Prostate gland (tissue), 2 donors: ENCODE results near the gene RABGAP1L. TPM values are rescaled to one million over a fixed set of nuclear protein-coding genes. Genes with fewer than 3 reads are reported as not detected.
"Not testable (repeated sequence)": the region's sequence is repeated elsewhere in the genome, so short reads cannot be mapped to it uniquely, and the experiment has no call there.

Experiments
- DNase-seq: peaks from one replicate; pipeline ENCODE4 v3.0.0-alpha.2; 2019; ENCODE audit warnings: low spot score
- H3K27ac ChIP-seq, 2 donors: fragments of 200-600 bp; sonication (generic); 2 replicates each; pipeline ENCODE4 v1.5.1; 2017 to 2019
- H3K27me3 ChIP-seq: fragments of 200-600 bp; sonication (generic); replicated peaks from 2 replicates; pipeline ENCODE4 v1.5.1; 2019; ENCODE audit not compliant: insufficient read depth
- H3K36me3 ChIP-seq, 2 donors: fragments of 200-600 bp; sonication (generic); 1 replicate in 1 of 2; 2 replicates in 1 of 2; pipeline versions ENCODE4 v1.5.1 to v1.8.1; 2017 to 2019
- H3K4me1 ChIP-seq: fragments of 200-600 bp; sonication (generic); replicated peaks from 2 replicates; pipeline ENCODE4 v1.5.1; 2019
- H3K4me3 ChIP-seq, 2 donors: fragments of 200-600 bp; sonication (generic); 2 replicates each; pipeline ENCODE4 v1.5.1; 2017 to 2019
- H3K9me3 ChIP-seq: fragments of 200-600 bp; sonication (generic); 2 replicates; pipeline ENCODE4 v1.5.1; 2017
- POLR2A ChIP-seq: fragments of 450-650 bp; IDR thresholded peaks from one replicate; pipeline ENCODE4 v1.6.1; 2016; ENCODE audit warnings: antibody characterized with exemption, mild to moderate bottlenecking
- POLR2AphosphoS5 ChIP-seq: sonication (generic); formaldehyde crosslinking; IDR thresholded peaks from one replicate; pipeline ENCODE4 v1.6.1; 2017; ENCODE audit warnings: antibody characterized with exemption
- WGBS: methylation state at CpG from one replicate; pipeline ENCODE4 v1.1.5; 2018; 5-methylcytosine and 5-hydroxymethylcytosine counted together
- intact Hi-C: fragments of 100-400 bp; cut with DNase I; formaldehyde crosslinking; loops from one replicate; pipeline ENCODE4 v1.14.2; 2022
- total RNA-seq, 2 donors: library from RNA; depleted of rRNA; stranded (reverse); fragments of >200 nt; gene quantifications; one replicate each; pipeline ENCODE4 v1.1.0, GENCODE V29; 2016
- TF ChIP-seq, protein P1 (sequence below), 4 experiments: fragments of 200-600 bp in 2 of 4; fragments of 450-650 bp in 2 of 4; sonication (generic) in 2 of 4; IDR thresholded peaks; 1 replicate in 3 of 4; 2 replicates in 1 of 4; pipeline ENCODE4 v1.5.1; 2016 to 2019; ENCODE audit warnings: antibody characterized with exemption in 4 of 4, mild to moderate bottlenecking in 2 of 4, moderate library complexity in 2 of 4

RABGAP1L gene
- total RNA-seq, 2 donors from 2014 or later = 32.3 to 41.5 TPM

- no peak for DNase-seq
- no peaks in the 10 kb centered on the region for H3K27me3 ChIP-seq
- H3K4me3 ChIP-seq = no peak overlapping the region
- H3K4me1 ChIP-seq = no peaks in the 10 kb centered on the region
- intact Hi-C loops = no loop called here
- no peaks in the 10 kb centered on the region for H3K9me3 ChIP-seq
- H3K27ac ChIP-seq = no peak overlapping the region
- H3K36me3 ChIP-seq = no peaks in the 10 kb centered on the region
- TF ChIP-seq POLR2AphosphoS5 (no peak), POLR2A (no peak)
- TF ChIP-seq, protein P1, sequence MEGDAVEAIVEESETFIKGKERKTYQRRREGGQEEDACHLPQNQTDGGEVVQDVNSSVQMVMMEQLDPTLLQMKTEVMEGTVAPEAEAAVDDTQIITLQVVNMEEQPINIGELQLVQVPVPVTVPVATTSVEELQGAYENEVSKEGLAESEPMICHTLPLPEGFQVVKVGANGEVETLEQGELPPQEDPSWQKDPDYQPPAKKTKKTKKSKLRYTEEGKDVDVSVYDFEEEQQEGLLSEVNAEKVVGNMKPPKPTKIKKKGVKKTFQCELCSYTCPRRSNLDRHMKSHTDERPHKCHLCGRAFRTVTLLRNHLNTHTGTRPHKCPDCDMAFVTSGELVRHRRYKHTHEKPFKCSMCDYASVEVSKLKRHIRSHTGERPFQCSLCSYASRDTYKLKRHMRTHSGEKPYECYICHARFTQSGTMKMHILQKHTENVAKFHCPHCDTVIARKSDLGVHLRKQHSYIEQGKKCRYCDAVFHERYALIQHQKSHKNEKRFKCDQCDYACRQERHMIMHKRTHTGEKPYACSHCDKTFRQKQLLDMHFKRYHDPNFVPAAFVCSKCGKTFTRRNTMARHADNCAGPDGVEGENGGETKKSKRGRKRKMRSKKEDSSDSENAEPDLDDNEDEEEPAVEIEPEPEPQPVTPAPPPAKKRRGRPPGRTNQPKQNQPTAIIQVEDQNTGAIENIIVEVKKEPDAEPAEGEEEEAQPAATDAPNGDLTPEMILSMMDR (IDR thresholded peaks at IDR 0.05) = no peak
These were observed 375.5 kb downstream of the RABGAP1L start for GRCh38 chr1:174534789-174535188.

DNA sequence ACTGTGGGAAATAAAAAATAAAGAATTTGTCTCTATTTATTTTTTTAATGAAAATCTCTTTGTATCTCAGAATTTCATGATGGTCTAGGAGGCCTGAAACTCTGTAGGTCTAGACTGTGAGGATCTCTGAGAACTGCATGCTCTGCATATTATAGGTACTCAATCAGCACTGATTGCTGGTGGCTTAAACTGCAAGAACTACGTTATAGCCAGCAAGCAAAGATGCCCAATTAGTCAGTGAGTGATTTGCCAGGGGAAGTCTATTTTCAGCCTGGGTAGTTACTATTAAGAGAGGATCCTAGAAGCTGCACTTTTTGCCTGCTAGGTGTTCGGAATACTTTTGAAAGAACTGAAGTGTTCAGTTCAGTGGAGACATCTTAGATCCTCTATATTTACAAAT lies 375.9 kb downstream of the RABGAP1L start:
- no peaks in the 10 kb centered on the region for H3K9me3 ChIP-seq
- no peaks in the 10 kb centered on the region for H3K4me1 ChIP-seq
- intact Hi-C loops = no loop called here
- H3K27ac ChIP-seq = no peak overlapping the region
- no peak overlapping the region for H3K4me3 ChIP-seq
- no peak for TF ChIP-seq POLR2A
- TF ChIP-seq, protein P1 (IDR thresholded peaks at IDR 0.05) = no peak
- TF ChIP-seq POLR2AphosphoS5 = no peak
- no peaks in the 10 kb centered on the region for H3K27me3 ChIP-seq
- no peaks in the 10 kb centered on the region for H3K36me3 ChIP-seq
- no peak for DNase-seq
- 70% methylated on average over 2 of the region's 2 CpGs for WGBS

- DNase-seq, intact Hi-C loops, H3K4me3 ChIP-seq, H3K9me3 ChIP-seq, H3K27ac ChIP-seq, H3K27me3 ChIP-seq, H3K4me1 ChIP-seq, H3K36me3 ChIP-seq: not testable (repeated sequence)
- WGBS = 98% methylated on average over 2 of the region's 2 CpGs
These were observed 384.1 kb downstream of the RABGAP1L start for GRCh38 chr1:174543421-174543820.

DNA sequence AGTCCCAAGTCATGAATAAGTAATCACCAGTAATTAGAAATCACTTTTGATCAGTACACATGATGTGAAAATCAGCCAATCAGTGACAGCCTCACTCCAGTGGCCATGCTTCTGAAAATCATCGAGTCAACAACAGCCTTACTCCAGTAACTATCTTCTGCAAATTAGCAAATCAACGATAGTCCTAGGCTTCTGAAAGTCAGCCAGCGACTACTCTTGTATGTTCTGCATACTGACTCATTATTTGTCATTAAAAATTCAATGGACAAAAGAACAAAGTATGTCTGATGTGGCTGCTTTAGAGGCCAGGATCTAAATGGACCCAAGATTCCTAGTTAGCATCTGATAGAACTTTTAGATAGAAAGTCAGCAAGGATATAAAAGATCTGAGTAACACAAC lies 391.0 kb downstream of the RABGAP1L start:
- H3K27ac ChIP-seq = no peak overlapping the region
- no peaks in the 10 kb centered on the region for H3K27me3 ChIP-seq
- 100% methylated on average over 3 of the region's 3 CpGs for WGBS
- H3K4me3 ChIP-seq = no peak overlapping the region
- intact Hi-C loops = no loop called here
- H3K9me3 ChIP-seq = no peaks in the 10 kb centered on the region
- no peaks in the 10 kb centered on the region for H3K4me1 ChIP-seq
- no peaks in the 10 kb centered on the region for H3K36me3 ChIP-seq
- DNase-seq = no peak
- TF ChIP-seq, protein P1 (IDR thresholded peaks at IDR 0.05) = no peak

- no peaks in the 10 kb centered on the region for H3K4me1 ChIP-seq
- no peaks in the 10 kb centered on the region for H3K36me3 ChIP-seq
- intact Hi-C loops = no loop called here
- no peak overlapping the region for H3K27ac ChIP-seq
- no peak for DNase-seq
- H3K27me3 ChIP-seq = no peaks in the 10 kb centered on the region
- H3K9me3 ChIP-seq = no peaks in the 10 kb centered on the region
- TF ChIP-seq POLR2A = no peak
- TF ChIP-seq, protein P1 (IDR thresholded peaks at IDR 0.05) = no peak
- no peak for TF ChIP-seq POLR2AphosphoS5
- 96% methylated on average over 1 of the region's 1 CpG for WGBS
- H3K4me3 ChIP-seq = no peak overlapping the region
These were observed 397.1 kb downstream of the RABGAP1L start for GRCh38 chr1:174556392-174556791.

- no peaks in the 10 kb centered on the region for H3K36me3 ChIP-seq
- DNase-seq = no peak
- H3K4me3 ChIP-seq = no peak overlapping the region
- TF ChIP-seq POLR2AphosphoS5 (no peak), POLR2A (no peak)
- TF ChIP-seq, protein P1 (IDR thresholded peaks at IDR 0.05) = no peak
- no peaks in the 10 kb centered on the region for H3K4me1 ChIP-seq
- H3K27ac ChIP-seq = no peak overlapping the region
- H3K27me3 ChIP-seq = no peaks in the 10 kb centered on the region
- intact Hi-C loops = no loop called here
- H3K9me3 ChIP-seq = no peaks in the 10 kb centered on the region
These were observed 409.2 kb downstream of the RABGAP1L start for GRCh38 chr1:174568551-174568950.
